ENCODE measurements around the gene MLLT10.
"Not testable (repeated sequence)": the region's sequence is repeated elsewhere in the genome, so short reads cannot be mapped to it uniquely, and the experiment has no call there.

The MLLT10 gene

DNA sequence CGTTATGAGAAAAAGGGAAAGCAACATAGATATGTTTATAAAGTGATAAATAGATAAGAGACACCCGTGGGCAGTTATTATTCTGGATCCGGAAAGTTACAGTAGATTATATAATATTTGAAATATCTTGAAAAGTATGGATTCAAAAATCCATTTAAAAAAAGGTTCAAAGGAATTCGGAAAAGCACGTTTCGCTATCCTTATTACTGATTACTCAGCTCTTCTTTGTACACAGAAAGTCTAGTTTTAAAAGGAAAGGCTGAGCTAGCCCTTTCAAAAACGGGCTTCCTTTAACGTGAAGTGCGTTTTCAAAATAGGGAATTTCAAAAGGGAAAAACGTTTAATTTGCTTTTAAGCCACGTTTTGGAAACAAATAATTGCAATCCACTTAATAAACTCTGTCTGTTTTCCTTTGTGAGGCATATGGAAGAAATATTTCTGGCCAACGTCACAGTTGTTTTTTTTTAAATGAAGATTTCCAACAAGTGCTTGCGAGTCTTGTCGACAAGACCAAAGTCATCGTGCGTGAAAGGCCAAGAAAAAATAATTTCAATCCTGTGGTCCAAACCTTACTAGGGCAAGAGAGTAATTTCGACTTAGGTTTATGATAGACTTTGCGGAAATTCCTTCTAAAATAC lies 6.3 kb upstream of the MLLT10 start:
- DNase-seq (ENCODE audit: low read depth, low spot score): no peak

GRCh38 chr10:21528236-21529031 lies 5.6 kb upstream of the MLLT10 start:
- DNase-seq (ENCODE audit: low read depth, low spot score): no peak

- no peak for DNase-seq (ENCODE audit: low read depth, low spot score)
Measured at GRCh38 chr10:21529032-21529910, 4.8 kb upstream of the MLLT10 start.

DNA sequence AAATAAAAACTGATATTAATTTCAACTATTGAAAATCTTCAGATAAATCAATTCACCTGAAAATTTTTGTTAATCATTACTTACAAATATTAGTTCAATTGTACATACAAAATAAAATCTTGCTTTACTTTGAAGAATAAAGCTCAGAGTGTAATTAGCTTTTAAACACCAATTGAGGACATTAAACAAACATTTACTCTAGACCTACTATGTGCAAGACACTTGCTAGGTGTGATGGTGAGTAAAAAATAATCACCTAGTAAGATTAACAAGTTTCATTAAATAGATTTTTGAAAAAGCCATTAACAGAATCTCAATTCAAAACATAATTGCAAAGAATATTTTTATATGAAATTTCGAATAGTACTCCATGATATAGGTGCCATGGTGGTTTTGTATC lies 3.9 kb upstream of the MLLT10 start:
- no peak for DNase-seq (ENCODE audit: low read depth, low spot score)

GRCh38 chr10:21530641-21531040 lies 3.4 kb upstream of the MLLT10 start:
- DNase-seq (ENCODE audit: low read depth, low spot score): no peak

DNA sequence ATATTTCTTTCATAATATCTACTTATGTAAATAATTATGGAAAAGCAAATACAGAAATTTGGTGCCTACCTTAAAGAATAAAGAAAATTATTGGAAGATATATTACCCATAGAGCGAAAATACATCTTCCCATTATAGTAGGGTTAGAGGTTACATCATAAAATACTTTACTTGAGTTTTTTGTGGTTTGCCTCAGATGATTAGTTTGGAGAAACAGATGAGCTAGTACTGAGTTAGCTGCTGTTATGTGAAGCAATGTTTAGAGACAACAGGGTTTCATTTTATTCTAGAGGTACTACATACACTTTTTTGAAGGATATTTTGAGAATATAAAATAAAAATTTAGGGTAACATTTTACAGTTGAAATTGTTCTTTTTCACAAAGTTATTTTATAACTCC lies 2.9 kb upstream of the MLLT10 start:
- DNase-seq (ENCODE audit: low read depth, low spot score): no peak

DNA sequence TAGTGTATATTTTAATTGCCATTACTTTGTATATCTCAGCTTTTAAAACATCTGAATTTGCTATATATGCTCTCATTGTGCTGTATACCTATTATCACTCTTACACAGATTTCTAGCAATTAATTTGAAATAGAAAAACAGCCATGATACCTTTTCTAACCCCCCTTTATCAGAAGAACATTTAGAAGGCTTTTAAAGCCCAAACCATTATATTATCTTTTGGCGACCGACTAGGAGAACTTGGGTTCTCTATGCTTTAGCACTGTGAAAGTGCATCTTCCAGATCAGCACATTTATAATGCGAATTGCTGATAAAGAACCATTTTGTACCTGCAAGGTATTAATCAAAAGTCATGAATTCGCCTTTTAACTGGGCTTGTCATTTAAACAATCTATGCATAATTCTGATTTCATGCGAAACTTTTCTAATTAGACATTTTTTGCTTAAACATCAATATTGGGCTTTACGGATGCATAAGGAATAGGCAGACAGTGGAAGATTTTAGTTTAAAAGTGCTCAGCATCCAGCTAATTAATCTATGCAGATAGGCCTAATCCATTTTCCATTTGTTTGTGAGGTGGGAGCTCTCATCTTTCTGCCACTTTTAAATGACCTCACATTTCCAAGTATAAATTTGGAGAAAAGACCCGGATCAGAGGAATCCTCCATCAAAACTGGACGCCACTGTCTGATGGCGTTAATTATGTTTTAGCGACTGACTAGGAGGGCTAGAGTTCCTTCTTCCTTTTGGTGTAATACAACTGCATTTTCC lies 1.2 kb upstream of the MLLT10 start:
- no peak for DNase-seq (ENCODE audit: low read depth, low spot score)

DNA sequence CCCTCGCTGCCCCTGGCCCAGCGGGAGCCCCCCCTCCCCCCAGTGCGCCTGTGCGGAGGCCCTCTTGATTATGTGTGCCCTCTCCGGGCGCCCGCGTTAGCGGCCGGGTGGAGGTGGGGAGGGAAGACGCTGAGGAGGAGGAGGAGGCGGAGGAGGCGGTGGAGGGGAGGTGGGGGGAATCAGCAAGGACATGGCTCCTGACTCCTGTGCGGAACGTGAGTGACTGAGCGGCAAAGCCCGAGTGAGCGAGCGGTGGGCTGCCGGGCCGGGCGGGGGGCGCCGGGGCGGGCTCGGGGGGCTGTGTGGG lies 201 bp downstream of the MLLT10 start:
- no peak for DNase-seq (ENCODE audit: low read depth, low spot score)

- no peak for DNase-seq (ENCODE audit: low read depth, low spot score)
Measured at GRCh38 chr10:21534604-21535493, 817 bp downstream of the MLLT10 start.

DNA sequence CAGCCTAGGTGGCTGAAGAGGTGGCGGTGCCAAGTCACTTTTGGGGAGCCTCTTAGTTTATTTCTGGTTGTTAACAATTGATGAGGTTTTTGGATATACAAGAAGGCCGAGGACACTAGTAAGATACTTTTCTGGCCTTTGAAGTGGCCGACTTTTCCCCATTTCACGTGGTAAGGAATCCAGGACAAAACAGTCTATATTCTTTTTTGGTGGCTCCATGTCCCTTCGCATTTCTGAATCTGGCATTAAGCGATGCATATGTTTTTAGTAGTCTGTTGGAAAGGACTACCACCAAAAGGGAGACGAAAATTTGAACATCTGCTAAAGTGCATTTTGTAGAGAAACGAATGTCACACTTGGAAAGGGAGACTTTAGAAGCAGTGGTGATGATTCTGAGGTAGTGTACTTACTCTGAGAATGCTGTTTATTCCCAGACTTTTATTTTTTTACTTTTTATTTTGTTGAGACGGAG lies 1.5 kb downstream of the MLLT10 start:
- DNase-seq (ENCODE audit: low read depth, low spot score): no peak

- not testable (repeated sequence) for DNase-seq (ENCODE audit: low read depth, low spot score)
Measured at GRCh38 chr10:21535976-21536375, 1.9 kb downstream of the MLLT10 start.

DNA sequence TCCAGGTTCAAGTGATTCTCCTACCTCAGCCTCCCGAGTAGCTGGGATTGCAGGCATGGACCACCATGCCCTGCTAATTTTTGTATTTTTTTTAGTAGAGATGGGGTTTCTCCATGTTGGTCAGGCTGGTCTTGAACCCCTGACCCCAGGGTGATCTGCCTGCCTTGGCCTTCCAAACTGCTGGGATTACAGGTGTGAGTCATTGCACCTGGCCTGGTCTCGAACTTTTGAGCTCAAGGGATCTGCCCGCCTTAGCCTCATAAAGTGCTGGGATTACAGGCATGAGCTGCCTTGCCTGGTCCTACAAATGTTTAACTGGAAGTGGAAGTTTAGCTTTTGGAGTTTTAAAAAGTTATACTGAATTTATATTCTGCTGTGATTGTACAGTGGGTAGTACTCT lies 2.8 kb downstream of the MLLT10 start:
- no peak for DNase-seq (ENCODE audit: low read depth, low spot score)

GRCh38 chr10:21540701-21541100 lies 6.7 kb downstream of the MLLT10 start:
- not testable (repeated sequence) for DNase-seq (ENCODE audit: low read depth, low spot score)

- DNase-seq (ENCODE audit: low read depth, low spot score): no peak
Measured at GRCh38 chr10:21547246-21547645, 13.2 kb downstream of the MLLT10 start.

- no peak for DNase-seq (ENCODE audit: low read depth, low spot score)
Measured at GRCh38 chr10:21552638-21553037, 18.6 kb downstream of the MLLT10 start.

- no peak for DNase-seq (ENCODE audit: low read depth, low spot score)
Measured at GRCh38 chr10:21556527-21556926, 22.5 kb downstream of the MLLT10 start.

DNA sequence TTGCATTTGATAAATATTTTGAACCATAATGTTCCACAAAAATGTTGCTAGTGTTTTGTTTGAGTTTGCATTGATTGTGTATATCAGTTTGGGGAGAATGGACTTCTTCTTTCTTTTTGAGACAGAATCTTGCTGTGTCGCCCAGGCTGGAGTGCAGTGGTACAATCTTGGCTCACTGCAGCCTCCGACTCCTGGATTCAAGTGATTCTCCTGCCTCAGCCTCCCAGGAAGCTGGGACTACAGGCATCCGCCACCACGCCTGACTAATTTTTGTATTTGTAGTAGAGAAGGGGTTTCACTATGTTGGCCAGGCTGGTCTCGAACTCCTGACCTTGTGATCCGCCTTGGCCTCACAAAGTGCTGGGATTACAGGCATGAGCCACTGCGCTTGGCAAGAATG lies 25.0 kb downstream of the MLLT10 start:
- DNase-seq (ENCODE audit: low read depth, low spot score): not testable (repeated sequence)

DNA sequence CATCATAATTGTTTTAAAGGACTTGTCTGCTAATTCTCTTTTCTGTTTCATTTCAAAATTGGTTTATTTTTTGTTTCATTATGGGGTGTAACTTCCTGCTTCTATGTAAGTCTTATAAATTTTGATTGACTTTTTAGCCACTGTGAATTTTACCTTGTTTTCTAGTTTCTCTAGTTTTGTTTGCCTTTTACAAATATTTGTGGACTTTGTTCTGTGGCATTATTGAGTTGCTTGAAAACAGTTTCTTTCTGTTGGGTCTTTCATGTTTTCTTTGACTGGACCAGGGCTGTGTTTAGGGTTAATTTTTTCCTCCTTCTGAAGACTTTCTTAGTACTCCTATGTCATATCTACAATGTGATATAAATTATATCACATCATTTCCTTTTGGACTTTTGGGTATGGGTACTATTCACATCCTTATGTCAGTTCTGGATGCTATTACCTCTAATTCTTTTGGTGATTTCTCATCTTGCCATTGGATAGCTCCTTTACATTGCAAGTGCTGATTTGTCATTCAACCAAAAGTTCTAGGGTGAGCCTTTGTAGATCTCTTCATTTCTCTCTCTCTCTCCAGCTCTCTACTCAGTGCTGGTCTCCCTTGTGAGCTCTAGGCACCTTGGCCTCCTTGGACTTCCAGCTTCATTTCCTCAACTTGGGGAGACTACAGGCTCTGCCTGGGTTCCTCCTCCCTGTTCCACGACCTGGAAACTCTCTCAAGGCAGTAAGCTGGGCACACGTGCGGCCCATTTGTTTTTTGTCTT lies 36.9 kb downstream of the MLLT10 start:
- no peak for DNase-seq (ENCODE audit: low read depth, low spot score)

DNA sequence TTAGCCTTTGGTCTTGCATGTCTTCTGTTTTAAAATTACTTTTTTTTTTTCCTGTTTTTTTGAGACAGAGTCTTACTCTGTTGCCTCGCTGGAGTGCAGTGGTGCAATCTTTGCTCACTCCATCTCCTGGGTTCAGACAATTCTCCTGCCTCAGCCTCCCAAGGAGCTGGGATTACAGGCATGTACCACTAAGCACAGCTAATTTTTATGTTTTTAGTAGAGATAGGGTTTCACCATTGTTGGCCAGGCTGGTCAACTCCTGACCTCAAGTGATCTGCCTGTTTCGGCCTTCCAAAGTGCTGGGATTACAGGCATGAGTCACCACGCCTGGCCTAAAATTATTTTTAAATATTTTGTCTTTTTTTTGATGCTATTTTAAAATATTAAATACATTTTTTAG lies 38.5 kb downstream of the MLLT10 start:
- DNase-seq (ENCODE audit: low read depth, low spot score): no peak

GRCh38 chr10:21574514-21574913 lies 40.5 kb downstream of the MLLT10 start:
- DNase-seq (ENCODE audit: low read depth, low spot score): not testable (repeated sequence)
